ENCODE data around the gene SPATA2L. TPM values are rescaled to one million over a fixed set of nuclear protein-coding genes. Genes with fewer than 3 reads are reported as not detected.

Gene SPATA2L
- total RNA-seq, 1 donor from 2014 or later, result 39.3 TPM

DNA sequence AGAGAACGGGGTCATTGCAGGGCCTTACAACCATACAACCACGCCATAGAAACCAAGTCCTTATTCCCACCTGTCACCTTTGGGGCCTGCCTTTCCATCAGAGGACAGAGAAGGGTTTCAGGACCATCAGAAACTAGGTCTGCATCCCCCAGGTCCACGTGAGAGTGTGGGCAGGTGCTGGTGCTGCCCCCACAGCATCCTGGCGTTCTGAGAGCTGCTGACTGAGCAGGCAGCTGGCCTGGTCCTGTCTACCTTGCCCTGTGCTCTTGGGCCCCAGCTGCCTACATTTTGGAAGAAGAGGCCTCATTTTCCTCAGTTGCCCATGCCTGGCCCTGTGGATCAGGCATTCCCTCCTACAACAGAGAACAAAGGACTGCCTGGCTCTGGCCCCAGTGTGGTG, 41.4 kb upstream of the SPATA2L start:
- TF ChIP-seq, protein P1, sequence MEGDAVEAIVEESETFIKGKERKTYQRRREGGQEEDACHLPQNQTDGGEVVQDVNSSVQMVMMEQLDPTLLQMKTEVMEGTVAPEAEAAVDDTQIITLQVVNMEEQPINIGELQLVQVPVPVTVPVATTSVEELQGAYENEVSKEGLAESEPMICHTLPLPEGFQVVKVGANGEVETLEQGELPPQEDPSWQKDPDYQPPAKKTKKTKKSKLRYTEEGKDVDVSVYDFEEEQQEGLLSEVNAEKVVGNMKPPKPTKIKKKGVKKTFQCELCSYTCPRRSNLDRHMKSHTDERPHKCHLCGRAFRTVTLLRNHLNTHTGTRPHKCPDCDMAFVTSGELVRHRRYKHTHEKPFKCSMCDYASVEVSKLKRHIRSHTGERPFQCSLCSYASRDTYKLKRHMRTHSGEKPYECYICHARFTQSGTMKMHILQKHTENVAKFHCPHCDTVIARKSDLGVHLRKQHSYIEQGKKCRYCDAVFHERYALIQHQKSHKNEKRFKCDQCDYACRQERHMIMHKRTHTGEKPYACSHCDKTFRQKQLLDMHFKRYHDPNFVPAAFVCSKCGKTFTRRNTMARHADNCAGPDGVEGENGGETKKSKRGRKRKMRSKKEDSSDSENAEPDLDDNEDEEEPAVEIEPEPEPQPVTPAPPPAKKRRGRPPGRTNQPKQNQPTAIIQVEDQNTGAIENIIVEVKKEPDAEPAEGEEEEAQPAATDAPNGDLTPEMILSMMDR (conservative IDR thresholded peaks at IDR 0.05; ENCODE audit: low read depth, low read length), result no peak
- H3K4me3 ChIP-seq (ENCODE audit: low read depth, low read length), result no peak overlapping the region
- no peak for DNase-seq (ENCODE audit: low read depth)

DNA sequence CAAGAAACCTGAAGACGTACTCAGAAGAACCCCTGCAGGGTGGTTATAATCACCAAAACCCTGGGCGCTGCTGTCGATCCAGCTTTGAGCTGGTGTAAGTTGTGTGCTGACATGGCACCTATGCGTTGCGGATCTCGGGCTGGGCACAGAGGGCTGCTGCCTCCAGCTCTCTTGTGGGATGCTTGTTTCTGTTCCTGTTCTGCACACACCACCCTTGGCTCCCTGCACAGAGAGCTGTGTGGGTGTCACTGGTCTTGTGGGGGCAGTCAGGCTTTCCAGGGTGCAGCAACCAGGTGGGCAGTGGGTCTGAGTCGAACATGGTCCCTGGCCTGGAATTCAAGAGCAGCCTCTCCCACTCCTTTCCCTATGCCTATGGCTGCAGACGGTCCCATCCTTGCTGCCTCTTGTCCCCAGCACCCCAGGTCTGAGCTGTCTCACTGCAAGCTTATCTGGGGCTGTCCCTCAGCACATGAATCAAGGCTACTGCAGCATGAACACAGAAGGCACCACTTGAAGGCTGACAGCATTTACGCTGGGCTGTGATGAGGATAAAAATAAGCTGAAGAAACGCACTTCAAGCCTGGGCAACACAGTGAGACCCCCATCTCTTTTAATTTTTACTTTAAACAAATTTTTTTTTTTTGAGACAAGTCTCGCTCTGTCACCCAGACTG, 40.0 kb upstream of the SPATA2L start:
- DNase-seq (ENCODE audit: low read depth), result no peak
- no peak overlapping the region for H3K4me3 ChIP-seq (ENCODE audit: low read depth, low read length)
- TF ChIP-seq, protein P1 (conservative IDR thresholded peaks at IDR 0.05; ENCODE audit: low read depth, low read length), result no peak

DNA sequence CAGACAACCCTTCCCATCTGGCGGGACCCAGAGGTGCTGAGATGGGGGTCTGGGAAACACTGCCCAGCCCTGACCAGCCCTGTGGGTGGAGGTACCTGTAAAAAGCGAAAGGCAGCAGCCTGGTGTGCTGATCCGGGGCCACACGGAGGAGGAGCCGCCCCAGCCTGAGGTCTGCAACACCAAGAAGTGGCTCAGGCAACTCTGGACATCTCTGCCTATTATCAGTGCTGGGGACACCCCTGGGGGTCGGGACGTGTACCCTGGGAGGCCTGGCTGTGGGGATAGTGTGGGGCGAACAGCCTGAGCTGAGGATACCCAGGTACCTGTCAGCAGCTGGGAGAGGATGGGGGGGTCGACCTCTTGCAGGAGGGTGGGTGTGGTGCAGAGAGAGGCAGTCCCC, 37.9 kb upstream of the SPATA2L start:
- TF ChIP-seq, protein P1 (conservative IDR thresholded peaks at IDR 0.05; ENCODE audit: low read depth, low read length), result no peak
- H3K4me3 ChIP-seq (ENCODE audit: low read depth, low read length), result no peak overlapping the region
- no peak for DNase-seq (ENCODE audit: low read depth)

DNA sequence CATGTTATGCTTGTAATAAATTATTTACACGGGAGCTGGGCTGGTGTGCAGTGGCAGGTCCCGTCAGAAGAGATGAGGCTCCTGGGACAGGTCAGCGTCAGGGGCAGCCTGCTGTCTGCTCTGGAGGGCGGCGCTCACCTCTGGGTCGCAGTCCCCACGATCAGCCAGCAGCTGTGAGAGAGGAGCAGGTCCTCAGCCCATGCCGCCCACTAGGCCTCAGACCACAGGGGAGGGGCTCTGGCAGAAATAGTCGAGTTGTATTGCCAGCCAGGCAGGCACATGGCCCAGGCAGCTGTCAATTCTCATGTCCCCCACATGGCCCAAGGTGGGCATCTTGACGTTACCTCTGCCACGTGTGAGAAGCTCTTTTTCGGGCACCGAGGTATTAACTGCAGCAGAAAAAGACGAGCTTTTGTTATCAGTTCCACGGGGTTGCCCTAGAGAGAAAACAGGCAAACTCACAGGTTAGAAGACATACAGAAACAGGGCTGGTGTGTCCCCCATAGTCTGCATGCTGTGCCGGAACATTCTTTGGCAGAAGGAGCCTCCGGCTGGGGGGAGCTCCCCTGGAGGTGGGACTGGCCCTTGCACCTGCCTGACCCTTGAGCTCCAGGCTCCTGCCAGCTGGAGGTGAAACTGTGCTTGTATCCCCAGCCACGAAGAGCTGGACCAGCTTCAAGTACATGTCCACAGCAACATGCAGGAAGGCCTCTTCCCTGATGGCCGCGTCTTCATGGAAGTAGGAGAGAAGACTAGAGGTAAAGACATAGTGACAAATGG, 37.2 kb upstream of the SPATA2L start:
- no peak for DNase-seq (ENCODE audit: low read depth)
- H3K4me3 ChIP-seq (ENCODE audit: low read depth, low read length), result no peak overlapping the region
- TF ChIP-seq, protein P1 (conservative IDR thresholded peaks at IDR 0.05; ENCODE audit: low read depth, low read length), result no peak

DNA sequence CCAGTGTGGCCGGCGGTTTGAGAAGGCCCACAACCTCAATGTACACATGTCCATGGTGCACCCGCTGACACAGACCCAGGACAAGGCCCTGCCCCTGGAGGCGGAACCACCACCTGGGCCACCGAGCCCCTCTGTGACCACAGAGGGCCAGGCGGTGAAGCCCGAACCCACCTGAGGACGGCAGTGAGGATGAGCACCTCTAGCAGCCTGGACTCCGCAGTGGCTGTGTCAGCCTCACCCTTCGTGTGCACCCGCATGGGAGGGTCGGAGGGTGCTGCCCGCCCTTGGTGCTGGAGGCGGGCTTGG, 36.5 kb upstream of the SPATA2L start:
- no peak for DNase-seq (ENCODE audit: low read depth)
- TF ChIP-seq, protein P1 (conservative IDR thresholded peaks at IDR 0.05; ENCODE audit: low read depth, low read length), result no peak
- H3K4me3 ChIP-seq (ENCODE audit: low read depth, low read length), result no peak overlapping the region

DNA sequence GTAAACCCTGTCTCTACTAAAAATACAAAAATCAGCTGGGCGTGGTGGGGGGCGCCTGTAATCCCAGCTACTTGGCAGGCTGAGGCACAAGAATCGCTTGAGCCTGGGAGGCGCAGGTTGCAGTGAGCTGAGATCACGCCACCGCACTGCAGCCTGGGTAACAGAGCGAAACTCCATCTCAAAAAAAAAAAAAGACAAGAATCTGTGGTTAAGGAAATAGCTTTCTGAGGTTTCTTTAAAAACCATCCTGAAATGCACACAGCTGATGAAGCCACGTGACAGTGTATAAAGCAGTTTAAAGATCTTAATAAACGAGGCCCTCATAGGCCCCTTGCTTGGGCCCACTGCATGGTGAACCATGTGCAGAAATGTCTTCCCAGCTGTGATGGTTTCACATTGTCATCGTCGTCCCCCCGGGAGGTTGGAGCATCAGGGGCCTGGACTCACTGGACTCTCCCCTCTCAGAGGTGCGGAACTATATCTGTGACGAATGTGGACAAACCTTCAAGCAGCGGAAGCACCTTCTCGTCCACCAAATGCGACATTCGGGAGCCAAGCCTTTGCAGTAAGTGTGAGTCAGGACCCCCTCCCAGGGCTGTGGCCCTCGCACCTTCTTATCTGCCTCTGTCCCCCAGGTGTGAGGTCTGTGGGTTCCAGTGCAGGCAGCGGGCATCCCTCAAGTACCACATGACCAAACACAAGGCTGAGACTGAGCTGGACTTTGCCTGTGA, 36.0 kb upstream of the SPATA2L start:
- TF ChIP-seq, protein P1 (conservative IDR thresholded peaks at IDR 0.05; ENCODE audit: low read depth, low read length), result no peak
- H3K4me3 ChIP-seq (ENCODE audit: low read depth, low read length), result no peak overlapping the region
- DNase-seq (ENCODE audit: low read depth), result no peak

Data from epithelial cell of proximal tubule (primary cell).